H4 (cell line): Measurements from ENCODE around the gene FAM174C. TPM values are rescaled to one million over a fixed set of nuclear protein-coding genes. Genes with fewer than 3 reads are reported as not detected.

Source experiments
- DNase-seq: peaks from one replicate; pipeline ENCODE4 v3.0.0-alpha.2; 2015; ENCODE audit warnings: low spot score
- total RNA-seq: library from RNA; depleted of rRNA; stranded (reverse); fragments of >200 nt; shearing (Covaris generic); gene quantifications from 2 replicates; pipeline ENCODE4 v1.2.3, GENCODE V29; 2014

The FAM174C gene
- total RNA-seq, 1 experiment from 2014 or later, result 59.5 TPM

GRCh38 chr19:1250437-1251260, 24.7 kb upstream of the FAM174C start:
- peak; percentile 71 for DNase-seq

- DNase-seq, result peak; percentile 51
These were observed 23.8 kb upstream of the FAM174C start for GRCh38 chr19:1251330-1252220.

- DNase-seq, result peak; percentile 86
These were observed 23.0 kb upstream of the FAM174C start for GRCh38 chr19:1252221-1252820.

GRCh38 chr19:1252821-1253513, 22.4 kb upstream of the FAM174C start:
- DNase-seq, result peak; percentile 96

- DNase-seq, result peak; percentile 82
These were observed 21.7 kb upstream of the FAM174C start for GRCh38 chr19:1253514-1254080.

- DNase-seq, result no peak
These were observed 21.2 kb upstream of the FAM174C start for GRCh38 chr19:1254081-1254527.

- DNase-seq, result no peak
These were observed 20.7 kb upstream of the FAM174C start for GRCh38 chr19:1254530-1255185.

GRCh38 chr19:1255186-1256161, 19.9 kb upstream of the FAM174C start:
- DNase-seq, result no peak

- DNase-seq, result no peak
These were observed 18.5 kb upstream of the FAM174C start for GRCh38 chr19:1256646-1257474.

- no peak for DNase-seq
These were observed 17.7 kb upstream of the FAM174C start for GRCh38 chr19:1257475-1258162.

GRCh38 chr19:1258163-1258492, 17.2 kb upstream of the FAM174C start:
- DNase-seq, result no peak

GRCh38 chr19:1258707-1259205, 16.6 kb upstream of the FAM174C start:
- DNase-seq, result no peak

GRCh38 chr19:1259206-1259875, 16.0 kb upstream of the FAM174C start:
- peak; percentile 72 for DNase-seq

GRCh38 chr19:1259876-1260748, 15.2 kb upstream of the FAM174C start:
- DNase-seq, result no peak

- peak; percentile 93 for DNase-seq
These were observed 14.4 kb upstream of the FAM174C start for GRCh38 chr19:1260749-1261537.

GRCh38 chr19:1261538-1261797, 13.9 kb upstream of the FAM174C start:
- no peak for DNase-seq
